Panc1 (cell line): ENCODE data around the gene SYCE3. TPM values are rescaled to one million over a fixed set of nuclear protein-coding genes. Genes with fewer than 3 reads are reported as not detected.

Experiments used
- ATAC-seq: fragments of 200-7000 bp; cut with Tn5 transposase; 2 replicates; pipeline ENCODE4 v1.9.1; 2020; ENCODE audit warnings: mild to moderate bottlenecking, moderate library complexity
- BruUV-seq: library from RNA; stranded (reverse); fragments of 400-500 nt; replicated peaks from 2 replicates; lab custom pipeline; 2021; lab: Mats Ljungman, UMichigan
- CTCF ChIA-PET: fragments of 300-600 bp; sonication (Branson Sonifier 250); formaldehyde crosslinking; loops from one replicate; lab custom pipeline; 2022; ENCODE audit warnings: antibody characterized with exemption; lab: Charles Lee
- POLR2A ChIA-PET: fragments of 300-600 bp; sonication (Branson Sonifier 250); formaldehyde crosslinking; loops from one replicate; lab custom pipeline; 2022; ENCODE audit warnings: antibody characterized with exemption; lab: Charles Lee
- DNase-seq: peaks from one replicate; pipeline ENCODE4 v3.0.0-alpha.2; 2010; ENCODE audit warnings: low read depth, low spot score
- H3K27ac ChIP-seq: 2 replicates; pipeline ENCODE4 v1.5.1; 2011; ENCODE audit warnings: mild to moderate bottlenecking, low read length, inconsistent platforms
- H3K27me3 ChIP-seq: fragments of 200-500 bp; sonication (Bioruptor generic); 2 replicates; pipeline ENCODE4 v1.6.0; 2014; ENCODE audit warnings: low read length, inconsistent platforms; ENCODE audit not compliant: control insufficient read depth, insufficient read depth
- H3K36me3 ChIP-seq: fragments of 200-500 bp; sonication (Bioruptor generic); 2 replicates; pipeline ENCODE4 v1.5.1; 2014; ENCODE audit warnings: inconsistent platforms, mild to moderate bottlenecking, low read length, moderate library complexity; ENCODE audit not compliant: control insufficient read depth, insufficient read depth
- H3K4me1 ChIP-seq: 2 replicates; pipeline ENCODE4 v1.5.1; 2011; ENCODE audit warnings: inconsistent platforms, mild to moderate bottlenecking, low read length, moderate library complexity; ENCODE audit not compliant: control insufficient read depth, insufficient read depth
- H3K4me3 ChIP-seq, 2 experiments: 2 replicates each; pipeline ENCODE4 v1.5.1; 2011 to 2012; ENCODE audit warnings: low read depth in 2 of 2, low read length in 2 of 2, mild to moderate bottlenecking in 2 of 2, inconsistent platforms in 1 of 2, moderate library complexity in 1 of 2
- H3K9me3 ChIP-seq: fragments of 200-500 bp; sonication (Bioruptor generic); 2 replicates; pipeline ENCODE4 v1.5.1; 2014; ENCODE audit warnings: low read depth, mild to moderate bottlenecking, inconsistent platforms, low read length, moderate library complexity; ENCODE audit not compliant: control insufficient read depth, insufficient read depth
- CTCF ChIP-seq: fragments of 450-650 bp; IDR thresholded peaks from 2 replicates; pipeline ENCODE4 v1.5.1; 2017; ENCODE audit warnings: mild to moderate bottlenecking
- POLR2AphosphoS5 ChIP-seq: IDR thresholded peaks from 2 replicates; pipeline ENCODE4 v1.6.1; 2012; ENCODE audit warnings: mild to moderate bottlenecking, low read depth, low read length, moderate library complexity
- REST ChIP-seq, 2 experiments: IDR thresholded peaks; 2 replicates each; pipeline ENCODE4 v1.6.1; 2011 to 2012; ENCODE audit warnings: low read depth in 2 of 2, control low read depth in 1 of 2, low read length in 1 of 2, mild to moderate bottlenecking in 1 of 2, moderate library complexity in 1 of 2; ENCODE audit not compliant: insufficient read depth in 1 of 2
- SIN3A ChIP-seq: IDR thresholded peaks from 2 replicates; pipeline ENCODE4 v1.6.1; 2012; ENCODE audit warnings: low read depth, mild to moderate bottlenecking, low read length, moderate library complexity, borderline replicate concordance; ENCODE audit not compliant: insufficient read depth
- TCF7L2 ChIP-seq: IDR thresholded peaks from 2 replicates; pipeline ENCODE4 v1.6.1; 2011; ENCODE audit warnings: mild to moderate bottlenecking, low read depth, low read length, inconsistent platforms
- in situ Hi-C: cut with HindIII; loops from 2 replicates; pipeline ENCODE4 v1.10.0; 2016; ENCODE audit warnings: low sequenced_read_pairs, low pct_unique_long_range_greater_than_20kb
- intact Hi-C: fragments of 100-400 bp; cut with micrococcal nuclease; formaldehyde crosslinking; loops from one replicate; pipeline ENCODE4 v1.10.0; 2022; ENCODE audit not compliant: unreplicated experiment
- total RNA-seq: library from RNA; stranded (reverse); gene quantifications from one replicate; pipeline ENCODE4 v1.2.1, GENCODE V29; 2021; ENCODE audit not compliant: unreplicated experiment

SYCE3 gene
- total RNA-seq, 1 experiment from 2014 or later, result not detected

- Histone ChIP-seq H3K27ac (peak overlapping the region; percentile 86), H3K4me1 (0 out of 2 replicates have a peak, but pooled peaks cover 2% of the 10 kb centered on the region), H3K27me3 (no peaks in the 10 kb centered on the region), H3K4me3 (peak overlapping the region; percentile 67 to 68), H3K36me3 (no peaks in the 10 kb centered on the region), H3K9me3 (no peaks in the 10 kb centered on the region)
- no peak for ATAC-seq
- BruUV-seq, result no TSS peak
- no peak for TF ChIP-seq SIN3A
- no peak for TF ChIP-seq TCF7L2
- TF ChIP-seq CTCF, result no peak
- no peak for TF ChIP-seq POLR2AphosphoS5
- TF ChIP-seq REST (IDR thresholded peaks at IDR 0.05; ENCODE audit: insufficient read depth in 1 of 2, low read depth in 2 of 2, low read length in 1 of 2), result no peak
- CTCF ChIA-PET, result no interaction called here
- POLR2A ChIA-PET, result no interaction called here
- intact Hi-C loops, result no loop called here
- in situ Hi-C loops, result no loop called here
- DNase-seq, result no peak
These were observed 19.3 kb upstream of the SYCE3 start for GRCh38 chr22:50581950-50582492.

GRCh38 chr22:50581031-50581949 is 18.6 kb upstream of the SYCE3 start:
- CTCF ChIA-PET, result no interaction called here
- intact Hi-C loops, result no loop called here
- Histone ChIP-seq H3K36me3 (no peaks in the 10 kb centered on the region), H3K4me3 (peak overlapping the region; percentile 67 to 68), H3K9me3 (no peaks in the 10 kb centered on the region), H3K27me3 (no peaks in the 10 kb centered on the region), H3K27ac (peak overlapping the region; percentile 86), H3K4me1 (0 out of 2 replicates have a peak, but pooled peaks cover 2% of the 10 kb centered on the region)
- TF ChIP-seq CTCF (no peak), TCF7L2 (no peak), SIN3A (no peak), POLR2AphosphoS5 (no peak), REST (IDR thresholded peaks at IDR 0.05; ENCODE audit: insufficient read depth in 1 of 2, low read depth in 2 of 2, low read length in 1 of 2) (no peak)
- no TSS peak for BruUV-seq
- in situ Hi-C loops, result no loop called here
- ATAC-seq (no peak), DNase-seq (no peak)
- POLR2A ChIA-PET, result no interaction called here
